MV-4-11 (cell line): ENCODE measurements around the gene OR2T6.
"Not testable (repeated sequence)": the region's sequence is repeated elsewhere in the genome, so short reads cannot be mapped to it uniquely, and the experiment has no call there.

Experiments
- DNase-seq: peaks from one replicate; lab custom pipeline; 2025; lab: John Stamatoyannopoulos, UW

Gene OR2T6

DNA sequence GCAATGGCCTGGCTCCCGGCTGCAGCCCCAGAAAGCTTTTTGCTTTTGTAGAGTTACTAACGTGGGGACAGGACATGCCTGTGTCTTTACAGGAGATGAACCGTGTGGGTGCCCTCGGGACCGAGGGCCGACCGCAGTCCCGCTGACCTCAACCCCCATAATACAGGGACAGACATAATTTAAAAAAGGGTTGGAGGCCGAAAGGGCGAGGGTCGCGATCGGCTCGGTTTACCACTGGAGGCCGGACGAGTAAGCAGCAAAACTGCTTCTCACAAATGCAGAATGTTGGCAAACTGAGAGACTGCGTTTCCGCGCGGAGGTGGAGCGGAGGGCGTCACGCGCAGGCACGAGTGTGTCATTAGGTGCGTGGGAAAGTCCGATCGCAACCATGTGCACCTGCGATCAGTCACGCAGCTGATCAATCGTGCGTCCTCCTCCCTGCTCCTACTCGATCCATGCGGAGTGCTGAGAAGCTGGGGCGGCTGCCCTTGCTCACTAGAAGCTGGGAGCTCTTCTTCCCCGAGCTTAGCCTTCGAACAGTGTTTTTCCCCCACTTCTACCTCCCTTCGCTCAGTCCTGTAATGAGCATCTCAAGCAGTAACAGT lies 58.4 kb downstream of the OR2T6 start:
- DNase-seq: not testable (repeated sequence)

DNA sequence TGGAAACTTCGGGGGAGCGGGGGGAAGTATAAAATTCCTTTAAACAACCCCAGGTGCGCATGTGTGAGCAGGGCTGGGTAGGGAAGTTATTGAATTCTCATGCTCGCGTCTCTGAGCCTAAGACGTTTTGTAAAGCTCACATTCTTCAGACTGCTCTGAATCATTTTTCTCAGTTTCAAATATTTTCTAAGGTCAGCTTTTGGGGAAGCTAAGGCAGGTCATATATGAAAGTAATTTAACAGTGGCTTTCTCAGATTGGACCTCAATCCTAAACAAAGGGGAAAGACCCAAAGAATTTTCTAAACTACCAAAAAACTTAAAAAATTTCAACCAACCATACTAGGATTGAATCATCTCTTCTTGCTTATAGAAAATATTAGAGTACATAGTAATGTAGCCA lies 59.4 kb downstream of the OR2T6 start:
- not testable (repeated sequence) for DNase-seq

DNA sequence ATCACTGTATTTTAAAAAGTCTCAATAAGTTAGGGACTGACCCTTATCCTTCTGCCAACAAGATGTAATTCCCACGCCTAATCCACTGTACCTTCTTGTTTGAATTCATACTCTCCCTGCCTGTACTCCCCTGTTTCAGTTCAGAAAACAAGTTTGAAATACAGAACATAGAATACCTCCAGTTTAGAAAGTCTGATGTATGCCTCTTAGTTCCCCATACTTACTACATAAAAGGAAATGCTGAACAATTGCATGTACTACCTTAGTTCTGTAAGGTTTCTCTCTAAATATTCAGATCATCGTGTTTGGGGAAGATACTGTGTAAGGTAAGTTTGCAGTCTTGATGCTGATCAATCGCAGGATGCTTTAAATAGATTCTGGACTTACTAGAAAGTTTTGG lies 60.8 kb downstream of the OR2T6 start:
- DNase-seq: not testable (repeated sequence)

DNA sequence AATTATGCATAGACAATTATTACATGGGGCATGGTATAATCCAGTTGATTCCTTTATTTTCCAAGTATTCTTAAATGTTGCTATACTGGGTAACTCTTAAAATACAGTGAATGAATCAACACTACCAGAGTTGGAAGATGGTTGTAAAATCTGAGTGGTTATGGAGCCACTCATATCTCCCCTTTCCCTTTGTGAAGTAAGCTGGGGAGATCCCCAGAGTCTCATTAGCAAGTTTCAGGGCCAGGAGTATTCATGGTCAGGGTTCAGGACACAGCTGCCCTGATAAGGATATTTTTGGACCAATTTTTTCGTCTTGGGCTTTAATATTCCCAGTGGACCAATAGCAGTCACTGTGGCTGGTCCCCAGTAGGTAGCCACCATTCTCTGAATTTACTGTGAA lies 63.1 kb downstream of the OR2T6 start:
- DNase-seq: not testable (repeated sequence)

DNA sequence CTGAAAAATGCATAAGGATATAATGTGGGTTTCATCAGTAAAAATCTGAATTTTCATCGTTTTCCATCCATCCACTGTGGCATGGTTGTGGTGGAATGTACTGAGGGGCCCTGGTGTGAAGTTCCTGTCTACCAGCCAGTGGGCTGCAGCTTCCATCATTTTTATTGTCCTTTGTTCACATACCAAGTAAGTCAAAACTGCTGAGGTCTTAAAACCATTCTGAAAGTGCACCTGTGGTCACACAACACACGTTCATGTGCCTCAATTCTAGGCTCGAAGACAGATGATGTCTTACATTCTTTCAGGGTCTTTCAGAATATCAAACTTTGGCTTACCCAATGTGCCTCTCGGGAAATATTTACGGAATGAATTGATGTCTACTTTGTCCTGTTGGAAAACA lies 63.7 kb downstream of the OR2T6 start:
- DNase-seq: not testable (repeated sequence)
